ENCODE results near the gene ABCA7.

Gene ABCA7

GRCh38 chr19:1039646-1040475 lies at the start of gene ABCA7:
Gene ABCA7 (plus strand): TSS chr19:1040107. CDS start chr19:1041362, 1,255 bp downstream.
- DNase-seq (ENCODE audit: low spot score): peak; percentile 98

GRCh38 chr19:990119-990571 lies 49.8 kb upstream of the ABCA7 start:
- no peak for DNase-seq (ENCODE audit: low spot score)

- no peak for DNase-seq (ENCODE audit: low spot score)
Observed at GRCh38 chr19:990746-991145, 49.2 kb upstream of the ABCA7 start.

- DNase-seq (ENCODE audit: low spot score): peak; percentile 56
Observed at GRCh38 chr19:991174-991931, 48.6 kb upstream of the ABCA7 start.

- no peak for DNase-seq (ENCODE audit: low spot score)
Observed at GRCh38 chr19:991932-992669, 47.8 kb upstream of the ABCA7 start.

- no peak for DNase-seq (ENCODE audit: low spot score)
Observed at GRCh38 chr19:992670-993055, 47.2 kb upstream of the ABCA7 start.

GRCh38 chr19:993361-993830 lies 46.5 kb upstream of the ABCA7 start:
- no peak for DNase-seq (ENCODE audit: low spot score)

- DNase-seq (ENCODE audit: low spot score): no peak
Observed at GRCh38 chr19:993831-994393, 46.0 kb upstream of the ABCA7 start.

GRCh38 chr19:994516-994915 lies 45.4 kb upstream of the ABCA7 start:
- DNase-seq (ENCODE audit: low spot score): no peak

- DNase-seq (ENCODE audit: low spot score): no peak
Observed at GRCh38 chr19:995051-995827, 44.7 kb upstream of the ABCA7 start.

GRCh38 chr19:996051-996838 lies 43.7 kb upstream of the ABCA7 start:
- no peak for DNase-seq (ENCODE audit: low spot score)

GRCh38 chr19:998064-998463 lies 41.8 kb upstream of the ABCA7 start:
- no peak for DNase-seq (ENCODE audit: low spot score)

GRCh38 chr19:999379-999719 lies 40.6 kb upstream of the ABCA7 start:
- DNase-seq (ENCODE audit: low spot score): no peak

GRCh38 chr19:1000095-1000494 lies 39.8 kb upstream of the ABCA7 start, which contains the start of gene GRIN3B:
Gene GRIN3B (plus strand): TSS chr19:1000419. CDS start chr19:1000438, 19 bp downstream.
- no peak for DNase-seq (ENCODE audit: low spot score)

GRCh38 chr19:1000591-1001537 lies 39.0 kb upstream of the ABCA7 start:
- DNase-seq (ENCODE audit: low spot score): no peak

- DNase-seq (ENCODE audit: low spot score): peak; percentile 68
Observed at GRCh38 chr19:1001538-1002166, 38.3 kb upstream of the ABCA7 start.

- no peak for DNase-seq (ENCODE audit: low spot score)
Observed at GRCh38 chr19:1002600-1002999, 37.3 kb upstream of the ABCA7 start.

- no peak for DNase-seq (ENCODE audit: low spot score)
Observed at GRCh38 chr19:1003283-1003682, 36.6 kb upstream of the ABCA7 start.
